Measurements from ENCODE around the gene FPR1.

The FPR1 gene, protein sequence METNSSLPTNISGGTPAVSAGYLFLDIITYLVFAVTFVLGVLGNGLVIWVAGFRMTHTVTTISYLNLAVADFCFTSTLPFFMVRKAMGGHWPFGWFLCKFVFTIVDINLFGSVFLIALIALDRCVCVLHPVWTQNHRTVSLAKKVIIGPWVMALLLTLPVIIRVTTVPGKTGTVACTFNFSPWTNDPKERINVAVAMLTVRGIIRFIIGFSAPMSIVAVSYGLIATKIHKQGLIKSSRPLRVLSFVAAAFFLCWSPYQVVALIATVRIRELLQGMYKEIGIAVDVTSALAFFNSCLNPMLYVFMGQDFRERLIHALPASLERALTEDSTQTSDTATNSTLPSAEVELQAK

GRCh38 chr19:51751655-51752054 is at the start of gene FPR1:
Gene FPR1 (minus strand): TSS chr19:51751878. CDS start chr19:51746994, 4,884 bp downstream.
- DNase-seq = no peak

DNA sequence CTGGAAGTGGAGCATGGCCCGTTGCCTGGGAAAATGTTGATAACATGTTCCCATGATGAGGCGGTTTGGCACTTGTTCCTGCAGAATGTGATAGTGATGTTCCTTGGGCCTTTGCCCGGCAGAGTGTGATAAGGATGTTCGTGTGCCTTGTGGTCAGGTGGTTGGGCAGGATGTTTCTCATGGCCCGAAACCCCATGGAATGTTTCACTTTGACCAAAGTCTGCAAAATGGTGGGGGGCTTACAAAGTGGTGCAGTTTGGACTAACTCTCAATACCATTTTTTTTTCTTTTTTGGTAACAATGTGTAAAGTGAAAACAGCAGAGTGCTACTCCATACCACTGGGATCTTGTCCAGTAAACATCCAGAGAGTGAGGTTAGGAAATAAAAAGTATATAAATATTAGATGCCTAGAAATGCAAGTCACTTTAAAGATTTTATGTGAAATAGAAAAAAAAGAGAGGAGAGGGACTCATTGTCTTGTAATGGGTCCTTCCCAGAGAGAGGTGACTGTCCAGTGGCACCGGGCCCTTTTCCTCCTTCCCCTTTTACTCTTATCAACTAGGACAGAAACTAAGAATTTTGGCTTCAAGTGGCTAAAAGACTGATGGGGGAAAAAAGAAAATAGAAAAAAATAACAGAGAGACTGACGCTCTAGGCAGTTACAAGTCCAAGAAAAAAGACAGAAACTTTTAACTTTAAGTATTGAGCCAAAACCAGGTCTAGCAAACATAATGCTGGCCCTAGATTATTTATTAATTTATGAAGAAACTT is 49.0 kb upstream of the FPR1 start:
- no peak for DNase-seq

- DNase-seq = no peak
These were observed 48.2 kb upstream of the FPR1 start for GRCh38 chr19:51799774-51800472.

GRCh38 chr19:51799034-51799773 is 47.5 kb upstream of the FPR1 start:
- DNase-seq = no peak

- DNase-seq = no peak
These were observed 46.4 kb upstream of the FPR1 start for GRCh38 chr19:51798062-51798461.

- DNase-seq = no peak
These were observed 45.8 kb upstream of the FPR1 start for GRCh38 chr19:51797480-51797879.

- DNase-seq = no peak
These were observed 44.6 kb upstream of the FPR1 start for GRCh38 chr19:51796195-51796679.

- DNase-seq = no peak
These were observed 43.3 kb upstream of the FPR1 start, which contains the start of gene FPR3 for GRCh38 chr19:51794885-51795490. Gene FPR3 (plus strand): TSS chr19:51795157. CDS start chr19:51823749, 28,592 bp downstream.

DNA sequence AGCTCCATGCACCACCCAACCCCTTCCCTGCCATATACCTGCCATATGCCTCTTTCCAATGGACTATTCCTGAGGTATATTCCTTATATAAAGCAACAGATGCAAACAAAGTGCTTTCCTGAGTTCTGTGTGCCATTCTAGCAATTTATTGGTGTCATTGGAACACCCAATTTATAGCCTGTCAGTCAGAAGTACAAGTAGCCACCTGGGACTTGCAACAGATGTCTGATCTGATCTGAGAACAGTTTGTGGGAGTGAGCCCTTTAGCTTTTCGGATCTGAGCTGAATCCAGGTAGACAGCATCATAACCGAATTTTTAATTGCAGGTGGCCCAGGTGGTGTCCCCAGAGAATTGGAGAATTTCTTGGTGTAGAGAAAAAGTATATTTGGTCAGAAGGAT is 42.3 kb upstream of the FPR1 start:
- no peak for DNase-seq

- no peak for DNase-seq
These were observed 41.3 kb upstream of the FPR1 start for GRCh38 chr19:51792932-51793331.

GRCh38 chr19:51789061-51789795 is 37.5 kb upstream of the FPR1 start:
- no peak for DNase-seq

DNA sequence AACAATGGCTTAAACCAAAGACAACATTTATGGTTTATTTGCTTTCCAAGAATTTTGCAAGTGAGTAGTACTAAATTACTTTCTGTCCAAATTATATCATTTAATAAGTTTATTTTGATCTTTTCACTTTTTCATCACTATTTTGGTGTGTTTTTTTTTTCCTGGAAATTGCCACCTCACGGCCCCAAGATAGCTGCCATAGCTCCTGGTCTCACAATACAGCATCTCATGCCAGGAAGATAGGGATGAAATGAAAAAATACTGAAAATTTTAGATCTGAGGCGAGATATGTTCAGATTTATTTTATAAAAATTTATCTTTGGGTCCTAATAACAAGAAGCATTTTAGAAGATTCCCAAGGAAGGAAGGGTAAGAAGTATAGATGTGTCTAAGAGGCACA is 36.4 kb upstream of the FPR1 start:
- no peak for DNase-seq

GRCh38 chr19:51786646-51787494 is 35.2 kb upstream of the FPR1 start:
- no peak for DNase-seq

DNA sequence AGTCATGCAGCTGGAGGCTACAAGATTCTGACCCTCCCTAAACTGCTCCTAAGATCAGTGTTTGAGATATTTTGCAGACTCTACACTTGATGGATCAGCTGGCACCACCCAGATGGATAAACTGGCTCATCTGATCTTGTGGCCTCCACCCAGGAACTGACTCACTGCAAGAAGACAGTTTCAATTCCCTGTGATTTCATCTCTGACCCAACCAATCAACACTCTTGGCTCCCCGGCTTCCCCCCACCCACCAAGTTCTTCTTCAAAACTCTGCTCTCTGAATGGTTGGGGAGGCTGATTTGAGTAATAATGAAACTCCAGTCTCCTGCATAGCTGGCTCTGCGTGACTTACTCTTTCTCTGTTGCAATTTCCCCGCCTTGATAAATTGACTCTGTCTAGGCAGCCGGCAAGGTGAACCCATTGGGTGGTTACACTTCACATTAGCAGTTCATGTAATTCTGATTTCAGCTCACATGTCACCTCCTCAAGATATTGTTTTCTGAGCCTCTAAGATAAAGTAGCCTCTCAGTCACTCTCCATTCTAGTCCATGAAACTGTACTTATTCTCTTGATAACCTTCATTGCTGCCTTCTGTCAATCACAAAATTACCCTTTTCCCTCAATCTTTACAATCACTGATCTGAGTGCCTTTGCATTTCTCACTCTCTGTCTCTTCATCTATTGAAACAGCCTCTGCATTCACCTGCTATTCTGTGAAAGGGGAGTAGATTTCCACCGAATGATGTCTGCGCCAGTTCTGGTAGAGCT is 33.4 kb upstream of the FPR1 start:
- DNase-seq = no peak

DNA sequence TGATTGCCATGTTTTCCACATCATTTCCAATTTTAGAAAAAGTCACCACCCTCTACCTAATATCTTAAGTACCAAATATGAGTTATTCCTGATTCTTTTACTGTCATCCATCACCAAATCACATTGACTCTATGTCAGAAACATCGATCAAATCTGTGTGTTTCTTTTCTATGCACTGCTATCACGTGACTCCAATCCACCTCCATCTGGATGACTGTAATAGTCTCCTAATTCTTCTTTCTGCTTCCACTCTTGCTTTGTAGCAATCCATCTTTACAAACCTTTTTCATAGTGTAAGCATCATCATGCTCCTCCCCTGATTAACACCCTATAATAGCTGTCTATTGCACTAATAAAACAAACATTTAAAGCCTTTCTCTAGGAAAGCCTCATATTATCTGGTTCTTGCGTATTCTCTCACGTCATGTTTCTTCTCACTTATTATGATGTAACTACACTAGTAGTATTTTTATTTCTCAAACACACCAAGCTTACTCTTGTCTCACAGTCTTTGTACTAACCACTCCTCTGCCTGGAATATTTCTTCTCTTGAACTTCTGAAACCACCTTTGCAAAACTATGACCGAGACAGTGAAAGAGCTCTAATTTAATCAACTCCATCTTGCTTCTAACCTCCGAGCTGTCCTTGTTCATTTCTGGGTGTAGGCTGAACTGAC is 32.6 kb upstream of the FPR1 start:
- no peak for DNase-seq

GRCh38 chr19:51783372-51783771 is 31.7 kb upstream of the FPR1 start:
- DNase-seq = no peak

GRCh38 chr19:51781999-51782398 is 30.3 kb upstream of the FPR1 start:
- no peak for DNase-seq

- no peak for DNase-seq
These were observed 28.6 kb upstream of the FPR1 start for GRCh38 chr19:51780270-51780669.

- DNase-seq = no peak
These were observed 28.0 kb upstream of the FPR1 start for GRCh38 chr19:51779703-51780102.
